Mesendoderm (in vitro differentiated cells): ENCODE results near the gene EEF1AKMT4.
"Not testable (repeated sequence)": the region's sequence is repeated elsewhere in the genome, so short reads cannot be mapped to it uniquely, and the experiment has no call there.

Source experiments
- DNase-seq: peaks from one replicate; pipeline ENCODE4 v3.0.0; 2013
- H2AK5ac ChIP-seq: 2 replicates; pipeline ENCODE4 v1.6.1; 2013; ENCODE audit warnings: low read length, inconsistent platforms
- H2BK120ac ChIP-seq: 2 replicates; pipeline ENCODE4 v1.6.1; 2013; ENCODE audit warnings: low read depth, mild to moderate bottlenecking, low read length, moderate library complexity, mixed read lengths
- H2BK15ac ChIP-seq: replicated peaks from 2 replicates; pipeline ENCODE4 v1.6.1; 2013; ENCODE audit warnings: low read depth, mild to moderate bottlenecking, moderate library complexity
- H2BK5ac ChIP-seq: 2 replicates; pipeline ENCODE4 v1.6.1; 2013; ENCODE audit warnings: low read length, inconsistent platforms
- H3K18ac ChIP-seq: 2 replicates; pipeline ENCODE4 v1.6.1; 2013; ENCODE audit warnings: mild to moderate bottlenecking, low read length, mixed read lengths
- H3K23ac ChIP-seq: one replicate; pipeline ENCODE4 v1.6.1; 2013; ENCODE audit warnings: low read length
- H3K27ac ChIP-seq: 2 replicates; pipeline ENCODE4 v1.5.1; 2013; ENCODE audit warnings: low read depth, mild to moderate bottlenecking, inconsistent platforms, low read length, moderate library complexity
- H3K27me3 ChIP-seq: 2 replicates; pipeline ENCODE4 v1.6.1; 2013; ENCODE audit warnings: low read length, control low read depth, mild to moderate bottlenecking, inconsistent platforms; ENCODE audit not compliant: insufficient read depth, poor library complexity
- H3K36me3 ChIP-seq: 2 replicates; pipeline ENCODE4 v1.6.1; 2013; ENCODE audit warnings: low read length, inconsistent platforms; ENCODE audit not compliant: control insufficient read depth, insufficient read depth
- H3K4ac ChIP-seq: one replicate; pipeline ENCODE4 v1.6.1; 2013; ENCODE audit warnings: low read depth, mild to moderate bottlenecking, low read length, moderate library complexity
- H3K4me1 ChIP-seq: 2 replicates; pipeline ENCODE4 v1.6.1; 2013; ENCODE audit warnings: low read depth, low read length, inconsistent platforms; ENCODE audit not compliant: control insufficient read depth
- H3K4me2 ChIP-seq: 2 replicates; pipeline ENCODE4 v1.6.1; 2013; ENCODE audit warnings: low read length
- H3K4me3 ChIP-seq: 2 replicates; pipeline ENCODE4 v1.5.1; 2013; ENCODE audit warnings: mild to moderate bottlenecking, low read length
- H3K56ac ChIP-seq: one replicate; pipeline ENCODE4 v1.6.1; 2013; ENCODE audit warnings: low read length
- H3K79me1 ChIP-seq: 2 replicates; pipeline ENCODE4 v1.6.1; 2013; ENCODE audit warnings: low read length, inconsistent platforms
- H3K79me2 ChIP-seq: 2 replicates; pipeline ENCODE4 v1.6.1; 2013; ENCODE audit warnings: mild to moderate bottlenecking, low read length; ENCODE audit not compliant: control insufficient read depth, insufficient read depth
- H3K9ac ChIP-seq: 2 replicates; pipeline ENCODE4 v1.6.1; 2013; ENCODE audit warnings: low read length, inconsistent platforms
- H4K5ac ChIP-seq: one replicate; pipeline ENCODE4 v1.6.1; 2013; ENCODE audit warnings: low read length
- H4K8ac ChIP-seq: one replicate; pipeline ENCODE4 v1.6.1; 2013; ENCODE audit warnings: low read depth, mild to moderate bottlenecking, control low read depth, low read length, moderate library complexity
- WGBS: extraction: QIAGEN DNeasy Blood & Tissue Kit; methylation state at CpG from one replicate; pipeline ENCODE4 v1.1.7; 2013; ENCODE audit warnings: low lambda C conversion rate, missing lambda C conversion rate; ENCODE audit not compliant: insufficient coverage; ENCODE audit errors: extremely low coverage; 5-methylcytosine and 5-hydroxymethylcytosine counted together

Gene EEF1AKMT4

GRCh38 chr3:184261270-184261853 is 11.9 kb downstream of the EEF1AKMT4 start, which contains the start of gene CAMK2N2:
TSS of gene CAMK2N2 (minus strand) at chr3:184261553. CDS start at chr3:184261285, 268 bp downstream.
- H3K27me3 ChIP-seq = peaks cover 19% of the 10 kb centered on the region

GRCh38 chr3:184261854-184262763 is 12.6 kb downstream of the EEF1AKMT4 start:
- H3K23ac ChIP-seq = no peak overlapping the region
- no peak overlapping the region for H3K27ac ChIP-seq
- peak overlapping the region; percentile 29 for H3K4me2 ChIP-seq
- no peak overlapping the region for H3K4ac ChIP-seq
- DNase-seq = peak; percentile 58
- H2BK15ac ChIP-seq = no peak overlapping the region
- H4K5ac ChIP-seq = no peak overlapping the region
- peak overlapping the region; percentile 18 for H3K9ac ChIP-seq
- H2BK120ac ChIP-seq = no peak overlapping the region
- H4K8ac ChIP-seq = no peak overlapping the region
- no peaks in the 10 kb centered on the region for H3K79me1 ChIP-seq
- no peak overlapping the region for H2AK5ac ChIP-seq
- no peak overlapping the region for H3K4me3 ChIP-seq
- no peak overlapping the region for H3K18ac ChIP-seq
- H3K4me1 ChIP-seq = no peaks in the 10 kb centered on the region
- no peak overlapping the region for H2BK5ac ChIP-seq
- no CpG with 5 or more reads among the region's 66 CpGs for WGBS
- H3K79me2 ChIP-seq = no peaks in the 10 kb centered on the region
- H3K56ac ChIP-seq = peak overlapping the region; percentile 66
- H3K27me3 ChIP-seq = peaks cover 19% of the 10 kb centered on the region
- no peaks in the 10 kb centered on the region for H3K36me3 ChIP-seq

More at GRCh38 chr3:184261270-184261853, 11.9 kb downstream of the EEF1AKMT4 start, which contains the start of gene CAMK2N2:
- Histone ChIP-seq H3K4ac (no peak within 1 kb of the TSS), H3K18ac (peak within 1 kb of the TSS; percentile 29), H4K8ac (no peak within 1 kb of the TSS), H2AK5ac (no peak within 1 kb of the TSS), H3K4me1 (no peaks in the 10 kb centered on the region), H3K4me3 (peak within 1 kb of the TSS; percentile 35), H2BK5ac (no peak within 1 kb of the TSS), H2BK15ac (no peak within 1 kb of the TSS), H3K79me1 (no peaks in the 10 kb centered on the region), H3K36me3 (no peaks in the 10 kb centered on the region), H3K27ac (no peak within 1 kb of the TSS), H3K79me2 (no peaks in the 10 kb centered on the region), H4K5ac (no peak within 1 kb of the TSS), H3K56ac (peak within 1 kb of the TSS; percentile 80), H3K4me2 (peak within 1 kb of the TSS; percentile 68), H3K23ac (no peak within 1 kb of the TSS), H2BK120ac (no peak within 1 kb of the TSS), H3K9ac (peak within 1 kb of the TSS; percentile 54)
- DNase-seq = peak; percentile 87
- no CpG with 5 or more reads among the region's 67 CpGs for WGBS

GRCh38 chr3:184262764-184263179 is 13.3 kb downstream of the EEF1AKMT4 start:
- H3K27me3 ChIP-seq = peaks cover 19% of the 10 kb centered on the region

GRCh38 chr3:184267249-184267648 is 17.8 kb downstream of the EEF1AKMT4 start:
- whole genome bisulfite sequencing = no CpG with 5 or more reads among the region's 1 CpG
- not testable (repeated sequence) for H3K79me2 ChIP-seq, H4K5ac ChIP-seq, H3K9ac ChIP-seq, H2BK120ac ChIP-seq, H3K4ac ChIP-seq, H3K4me3 ChIP-seq, H2BK5ac ChIP-seq, H2AK5ac ChIP-seq, H3K36me3 ChIP-seq, H3K18ac ChIP-seq, H3K27me3 ChIP-seq, H3K56ac ChIP-seq, H3K23ac ChIP-seq, H3K4me2 ChIP-seq, DNase-seq, H3K79me1 ChIP-seq, H3K27ac ChIP-seq, H4K8ac ChIP-seq, H2BK15ac ChIP-seq, H3K4me1 ChIP-seq

More at GRCh38 chr3:184262764-184263179, 13.3 kb downstream of the EEF1AKMT4 start:
- no CpG with 5 or more reads among the region's 15 CpGs for WGBS
- Histone ChIP-seq H2BK120ac (no peak overlapping the region), H3K4ac (no peak overlapping the region), H3K4me3 (no peak overlapping the region), H3K56ac (no peak overlapping the region), H3K18ac (no peak overlapping the region), H3K4me2 (no peak overlapping the region), H3K9ac (no peak overlapping the region), H3K27ac (no peak overlapping the region), H2AK5ac (no peak overlapping the region), H4K8ac (no peak overlapping the region), H3K4me1 (no peaks in the 10 kb centered on the region), H2BK5ac (no peak overlapping the region), H3K23ac (no peak overlapping the region), H3K36me3 (no peaks in the 10 kb centered on the region), H2BK15ac (no peak overlapping the region), H4K5ac (no peak overlapping the region), H3K79me1 (no peaks in the 10 kb centered on the region), H3K79me2 (no peaks in the 10 kb centered on the region)
- DNase-seq = no peak

GRCh38 chr3:184272269-184272668 is 22.8 kb downstream of the EEF1AKMT4 start:
- DNase-seq = no peak
- Histone ChIP-seq H3K27me3 (peaks cover 11% of the 10 kb centered on the region), H3K23ac (no peak overlapping the region)

More at GRCh38 chr3:184272269-184272668, 22.8 kb downstream of the EEF1AKMT4 start:
- WGBS = no CpG with 5 or more reads among the region's 1 CpG
- no peak overlapping the region for H3K9ac ChIP-seq
- H2AK5ac ChIP-seq = no peak overlapping the region
- H3K27ac ChIP-seq = no peak overlapping the region
- H3K36me3 ChIP-seq = no peaks in the 10 kb centered on the region
- H3K4me1 ChIP-seq = no peaks in the 10 kb centered on the region
- no peak overlapping the region for H4K5ac ChIP-seq
- H3K79me1 ChIP-seq = no peaks in the 10 kb centered on the region
- no peak overlapping the region for H3K4me2 ChIP-seq
- H3K4me3 ChIP-seq = no peak overlapping the region
- no peak overlapping the region for H3K56ac ChIP-seq
- no peaks in the 10 kb centered on the region for H3K79me2 ChIP-seq
- H3K18ac ChIP-seq = no peak overlapping the region
- H3K4ac ChIP-seq = no peak overlapping the region
- H4K8ac ChIP-seq = no peak overlapping the region
- no peak overlapping the region for H2BK5ac ChIP-seq
- no peak overlapping the region for H2BK15ac ChIP-seq
- H2BK120ac ChIP-seq = no peak overlapping the region
